Stimulated activated CD8-positive, alpha-beta memory T cell treated with anti-CD3 and anti-CD28 coated beads, Interleukin-7, amount 100 ng/mL, for 24 hours (primary cell): ENCODE measurements around the gene MSLN.
"Not testable (repeated sequence)": the region's sequence is repeated elsewhere in the genome, so short reads cannot be mapped to it uniquely, and the experiment has no call there.

Experiments used
- DNase-seq: peaks from one replicate; pipeline ENCODE4 v3.0.0-alpha.2; 2020; ENCODE audit warnings: low read depth

MSLN gene

GRCh38 chr16:760545-761343, at the start of gene MSLN:
MSLN (plus strand) TSS chr16:760734; CDS start chr16:762681, 1,947 bp downstream.
- DNase-seq: no peak

DNA sequence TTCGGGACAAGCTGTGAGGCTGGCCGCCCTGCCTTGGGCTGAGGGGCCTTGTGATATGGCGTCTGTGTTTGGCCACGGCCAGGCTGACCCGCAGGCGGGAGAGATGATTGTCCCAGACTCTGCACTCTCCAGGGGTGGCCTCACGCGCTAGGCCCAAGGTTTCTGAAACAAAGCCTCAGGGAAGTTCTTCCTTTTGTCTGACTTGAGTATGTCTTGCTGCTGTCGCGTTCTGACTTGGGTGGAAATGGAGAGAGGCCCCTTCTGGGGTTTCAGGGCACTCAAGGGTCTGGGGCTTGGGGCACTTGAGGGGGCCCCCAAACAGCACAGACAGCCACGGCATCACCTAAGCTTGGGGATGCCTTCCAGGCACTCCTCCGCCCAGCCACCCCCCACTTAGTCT, 49.5 kb upstream of the MSLN start:
- DNase-seq: no peak

GRCh38 chr16:711548-712320, 48.8 kb upstream of the MSLN start:
- peak; percentile 63 for DNase-seq

- not testable (repeated sequence) for DNase-seq
Measured at GRCh38 chr16:712740-713250, 47.7 kb upstream of the MSLN start.

GRCh38 chr16:714079-714478, 46.5 kb upstream of the MSLN start:
- DNase-seq: no peak

DNA sequence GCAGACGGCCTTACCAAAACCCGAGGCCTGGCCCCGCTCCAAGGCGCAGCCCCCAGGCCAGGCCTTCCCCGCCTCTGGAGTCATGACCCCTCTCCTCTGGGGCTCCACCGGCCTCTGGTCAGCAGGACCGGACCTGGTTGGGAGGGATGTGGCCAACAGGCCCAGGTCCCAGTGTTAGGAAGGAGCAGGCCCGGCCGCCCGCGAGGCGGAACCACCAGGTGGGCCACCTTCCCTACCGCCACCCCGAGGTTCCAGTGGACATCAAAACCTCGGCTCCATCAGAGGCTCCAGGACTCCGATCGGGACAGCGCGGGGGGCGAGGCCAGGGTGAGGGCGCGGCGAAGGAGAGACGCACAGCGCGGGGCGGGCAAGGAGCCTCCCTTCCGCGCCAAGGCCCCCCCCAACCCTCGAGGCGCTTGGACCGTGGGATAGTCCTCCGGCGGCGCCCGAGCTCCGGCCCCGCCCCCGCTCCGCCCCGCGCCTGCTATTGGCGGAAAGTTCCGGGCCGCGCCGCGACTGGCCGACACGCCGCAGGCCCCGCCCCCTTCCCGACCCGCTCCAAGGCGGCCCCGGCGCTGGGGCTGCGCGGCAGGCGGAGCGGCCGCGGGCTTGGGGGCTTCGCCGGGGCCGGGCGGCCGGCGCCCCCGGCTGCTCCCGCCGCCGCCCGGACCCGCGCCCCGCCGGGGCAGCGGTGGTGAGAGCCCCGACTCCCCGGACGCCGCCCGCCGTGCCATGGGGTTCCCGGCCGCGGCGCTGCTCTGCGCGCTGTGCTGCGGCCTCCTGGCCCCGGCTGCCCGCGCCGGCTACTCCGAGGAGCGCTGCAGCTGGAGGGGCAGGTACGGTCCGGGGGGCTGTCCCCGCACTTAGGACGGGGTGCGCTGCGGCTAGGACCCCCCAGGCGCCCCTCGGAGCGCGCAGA, 45.7 kb upstream of the MSLN start, which contains the start of gene METRN:
Gene METRN (plus strand): TSS at position 561 of the 919 bp plus-strand sequence. CDS start 172 bp downstream, at position 733.
- DNase-seq: peak; percentile 83

- no peak for DNase-seq
Measured at GRCh38 chr16:715477-716199, 44.9 kb upstream of the MSLN start.

- no peak for DNase-seq
Measured at GRCh38 chr16:716200-716568, 44.4 kb upstream of the MSLN start.

GRCh38 chr16:716768-717325, 43.7 kb upstream of the MSLN start:
- no peak for DNase-seq

GRCh38 chr16:717450-718245, 42.9 kb upstream of the MSLN start:
- DNase-seq: no peak

DNA sequence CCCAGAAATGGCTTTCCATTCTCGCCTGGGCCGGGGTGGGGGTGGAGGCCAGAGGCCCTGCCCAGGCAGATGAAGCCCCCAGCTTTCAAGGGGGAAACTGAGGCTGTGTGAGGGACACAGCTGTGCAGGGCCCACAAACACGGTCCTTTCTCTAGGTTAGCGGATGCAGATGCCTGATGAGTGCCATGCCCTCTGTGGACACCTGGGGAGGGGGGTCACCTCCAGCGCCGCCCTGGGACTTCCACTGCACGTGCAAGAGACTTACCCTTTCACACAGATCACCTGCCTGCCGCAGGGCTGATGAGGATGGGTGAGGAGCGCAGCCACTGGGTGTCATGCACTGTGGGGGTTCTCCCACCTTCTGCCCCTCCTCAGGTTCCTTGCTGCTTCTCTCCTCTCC, 42.1 kb upstream of the MSLN start:
- no peak for DNase-seq

GRCh38 chr16:718922-719321, 41.6 kb upstream of the MSLN start:
- DNase-seq: no peak

GRCh38 chr16:719815-720446, 40.6 kb upstream of the MSLN start:
- DNase-seq: no peak

DNA sequence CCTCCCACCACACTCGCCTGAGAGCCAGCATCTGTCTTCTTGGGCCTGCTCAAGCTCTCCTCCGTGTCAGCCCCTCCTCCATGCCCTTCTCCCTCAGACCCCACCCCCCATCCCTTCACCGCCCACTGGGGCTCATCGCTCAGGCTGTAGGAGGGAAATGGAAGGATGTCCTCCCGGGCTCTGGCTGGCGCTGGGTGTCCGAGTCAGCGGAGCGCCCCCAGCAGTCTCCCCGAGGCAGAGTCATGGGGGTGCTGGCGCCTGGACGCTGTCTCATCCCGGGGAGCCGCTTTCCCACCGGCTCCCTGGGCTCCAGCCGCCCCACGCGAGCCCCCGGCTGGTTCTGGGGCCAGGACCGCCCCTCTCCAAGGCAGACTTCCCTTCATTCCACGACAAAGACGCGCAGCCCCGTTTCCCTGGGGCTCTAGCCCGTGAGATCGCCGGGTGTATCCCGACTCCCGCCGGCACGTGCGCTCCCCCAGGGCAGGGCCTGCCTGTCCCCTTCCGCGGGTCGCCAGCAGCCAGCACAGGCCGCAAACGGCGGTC, 40.0 kb upstream of the MSLN start:
- DNase-seq: no peak

GRCh38 chr16:720990-721764, 39.4 kb upstream of the MSLN start, which contains the start of gene ANTKMT:
ANTKMT (plus strand) TSS chr16:721146; CDS start chr16:721275, 129 bp downstream.
- no peak for DNase-seq

DNA sequence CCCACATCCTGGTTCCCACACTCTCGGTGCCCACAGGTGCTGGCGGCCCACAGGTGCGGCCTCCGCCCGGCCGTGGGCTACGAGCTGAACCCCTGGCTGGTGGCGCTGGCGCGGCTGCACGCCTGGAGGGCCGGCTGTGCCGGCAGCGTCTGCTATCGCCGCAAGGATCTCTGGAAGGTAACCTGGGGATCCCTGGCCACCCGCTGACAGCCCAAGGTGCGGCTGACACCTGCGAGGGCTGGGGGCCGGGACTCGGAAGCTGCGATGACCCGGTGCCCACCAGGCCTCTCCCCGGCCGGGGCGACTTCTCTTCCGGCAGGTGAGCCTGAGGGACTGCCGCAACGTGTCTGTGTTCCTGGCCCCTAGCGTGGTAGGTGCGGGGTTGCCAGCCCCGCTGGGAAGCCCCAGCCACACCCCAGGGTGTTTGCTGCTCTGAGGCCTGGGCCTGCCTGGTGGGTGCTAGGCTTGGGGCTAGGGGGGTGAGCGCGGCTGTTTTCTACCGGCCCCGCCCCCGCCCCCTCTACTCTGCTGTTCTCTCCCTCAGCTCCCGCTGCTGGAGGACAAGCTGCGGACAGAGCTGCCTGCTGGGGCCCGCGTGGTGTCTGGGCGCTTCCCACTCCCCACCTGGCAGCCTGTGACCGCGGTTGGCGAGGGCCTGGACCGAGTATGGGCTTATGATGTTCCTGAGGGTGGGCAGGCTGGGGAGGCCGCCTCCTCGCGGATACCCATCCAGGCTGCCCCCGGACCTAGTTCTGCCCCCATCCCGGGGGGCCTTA, 38.6 kb upstream of the MSLN start:
- DNase-seq: no peak

- no peak for DNase-seq
Measured at GRCh38 chr16:722835-723633, 37.5 kb upstream of the MSLN start.
